GM18526 (cell line): Measurements from ENCODE around the gene RAB38.

Source experiments
- POLR2A ChIP-seq: IDR thresholded peaks from 3 replicates; pipeline ENCODE4 v1.6.1; 2011; ENCODE audit not compliant: insufficient read length; ENCODE audit errors: extremely low read depth

Gene RAB38

GRCh38 chr11:88131764-88132470 is 43.3 kb downstream of the RAB38 start:
- TF ChIP-seq POLR2A: no peak

GRCh38 chr11:88122956-88123355 is 52.3 kb downstream of the RAB38 start:
- no peak for TF ChIP-seq POLR2A

- no peak for TF ChIP-seq POLR2A
Measured at GRCh38 chr11:88119561-88119960, 55.7 kb downstream of the RAB38 start.

DNA sequence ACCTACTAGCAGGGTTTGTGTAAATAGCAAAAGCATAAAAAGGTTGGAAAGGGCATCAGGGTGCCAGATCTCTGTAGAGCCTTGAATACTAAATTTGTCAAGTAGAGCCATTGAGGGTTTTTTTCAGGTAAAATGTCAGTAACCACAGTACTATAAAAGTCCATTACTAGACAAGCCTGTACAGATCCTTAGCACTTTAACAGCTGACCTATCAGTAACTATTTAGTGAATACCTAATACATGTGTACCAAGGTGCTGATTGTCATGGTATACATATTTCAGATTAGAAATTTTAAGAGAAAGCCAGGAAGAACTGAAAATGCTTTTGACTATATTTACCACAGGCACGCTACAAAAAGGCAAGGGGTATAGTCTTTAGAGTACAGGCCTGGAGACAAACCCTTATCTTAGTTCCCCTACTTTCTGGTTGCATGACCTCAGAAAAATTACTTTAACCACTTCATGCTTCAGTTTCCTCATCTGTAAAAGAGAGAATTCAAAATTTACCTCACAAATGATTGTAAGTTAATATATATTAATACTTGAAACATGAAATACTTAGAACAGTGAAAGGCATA is 57.9 kb downstream of the RAB38 start:
- TF ChIP-seq POLR2A: no peak

GRCh38 chr11:88115828-88116755 is 59.2 kb downstream of the RAB38 start:
- TF ChIP-seq POLR2A: no peak

GRCh38 chr11:88114486-88115045 is 60.7 kb downstream of the RAB38 start:
- no peak for TF ChIP-seq POLR2A

- TF ChIP-seq POLR2A: no peak
Measured at GRCh38 chr11:88106666-88107065, 68.6 kb downstream of the RAB38 start.

GRCh38 chr11:88105951-88106350 is 69.3 kb downstream of the RAB38 start:
- no peak for TF ChIP-seq POLR2A

DNA sequence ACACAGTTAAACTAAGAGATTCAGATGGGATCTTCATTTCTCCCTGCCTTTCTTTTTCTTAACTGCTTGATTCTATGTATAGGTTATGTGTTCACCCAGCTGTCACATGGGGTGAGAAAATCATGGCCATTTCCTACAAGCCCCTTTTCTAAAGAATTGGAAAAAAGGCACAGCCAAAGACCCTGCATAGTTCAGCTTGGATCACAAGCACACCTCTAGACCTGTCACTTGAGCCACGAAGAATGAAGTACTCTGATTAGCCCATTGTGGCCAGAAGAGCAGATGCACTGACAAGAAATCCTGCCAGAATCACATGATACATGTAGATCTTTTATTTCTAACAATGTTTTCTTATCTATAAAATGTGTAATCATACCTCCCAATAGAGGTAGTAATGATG is 69.7 kb downstream of the RAB38 start:
- no peak for TF ChIP-seq POLR2A

DNA sequence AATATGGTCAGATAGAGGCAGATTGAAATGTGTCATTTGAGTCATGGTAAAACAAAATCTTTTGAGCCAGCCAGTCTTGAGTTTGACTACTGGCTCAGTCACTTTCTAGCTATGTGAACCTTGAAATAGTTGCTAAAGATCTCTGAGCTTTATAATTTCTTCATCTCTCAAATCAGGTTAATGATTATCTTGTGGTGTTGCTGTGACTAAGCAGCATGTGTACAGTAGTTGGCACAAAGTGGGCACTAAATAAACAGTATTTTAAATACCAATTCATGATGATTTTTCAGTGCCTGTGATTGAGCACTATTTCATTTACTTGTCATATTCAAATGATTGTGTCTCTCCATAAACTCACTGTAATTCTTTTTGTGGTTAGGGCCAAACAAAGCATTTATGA is 70.8 kb downstream of the RAB38 start:
- no peak for TF ChIP-seq POLR2A

GRCh38 chr11:88103337-88104206 is 71.7 kb downstream of the RAB38 start:
- TF ChIP-seq POLR2A: no peak

DNA sequence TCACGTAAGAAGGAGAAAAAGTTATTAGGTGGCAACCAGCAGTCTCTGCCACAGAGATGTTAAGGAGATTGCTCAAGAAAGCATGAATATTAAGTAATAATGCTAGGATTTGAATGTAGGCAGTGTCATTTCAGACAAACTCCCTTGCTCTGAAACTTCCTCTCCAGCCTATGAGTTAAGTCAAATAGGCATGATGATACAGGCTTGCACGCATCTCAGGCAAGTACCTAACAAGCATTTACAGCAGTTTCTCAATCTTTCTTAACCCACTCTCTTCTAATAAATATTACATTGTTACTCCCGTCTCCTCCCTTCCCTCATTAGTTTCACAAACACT is 72.7 kb downstream of the RAB38 start:
- no peak for TF ChIP-seq POLR2A

GRCh38 chr11:88101881-88102597 is 73.2 kb downstream of the RAB38 start:
- no peak for TF ChIP-seq POLR2A

DNA sequence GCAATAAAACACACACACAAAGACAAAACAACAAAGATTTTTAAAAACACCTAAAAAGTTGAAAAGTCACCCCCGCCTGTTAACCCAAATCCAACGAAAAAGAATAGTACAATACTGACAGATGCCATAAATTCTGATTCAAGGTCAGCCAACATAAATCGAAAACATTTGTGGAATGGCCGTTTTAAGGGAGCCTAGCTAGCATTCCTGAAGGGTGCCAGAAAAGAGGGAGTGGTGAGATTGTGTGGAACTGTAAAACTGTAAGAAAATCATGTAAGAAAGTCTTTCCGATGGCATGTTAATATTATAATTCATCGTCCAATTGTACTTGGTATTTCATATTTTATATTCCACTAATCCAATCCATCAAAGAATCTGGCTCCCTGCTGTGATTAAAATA is 75.1 kb downstream of the RAB38 start:
- TF ChIP-seq POLR2A: no peak
